T-helper 1 cell (primary cell): ENCODE data around the gene MYEOV.

Experiments
- DNase-seq, 5 donors: peaks; one replicate each; pipeline ENCODE4 v3.0.0-alpha.2; 2012 to 2020

The MYEOV gene

GRCh38 chr11:69319255-69320106 is 25.5 kb downstream of the MYEOV start:
- no peak for DNase-seq

- no peak for DNase-seq
Measured at GRCh38 chr11:69320326-69320725, 26.4 kb downstream of the MYEOV start.

- DNase-seq = no peak
Measured at GRCh38 chr11:69320756-69321741, 27.1 kb downstream of the MYEOV start.

GRCh38 chr11:69321877-69322361 is 28.0 kb downstream of the MYEOV start:
- no peak for DNase-seq

DNA sequence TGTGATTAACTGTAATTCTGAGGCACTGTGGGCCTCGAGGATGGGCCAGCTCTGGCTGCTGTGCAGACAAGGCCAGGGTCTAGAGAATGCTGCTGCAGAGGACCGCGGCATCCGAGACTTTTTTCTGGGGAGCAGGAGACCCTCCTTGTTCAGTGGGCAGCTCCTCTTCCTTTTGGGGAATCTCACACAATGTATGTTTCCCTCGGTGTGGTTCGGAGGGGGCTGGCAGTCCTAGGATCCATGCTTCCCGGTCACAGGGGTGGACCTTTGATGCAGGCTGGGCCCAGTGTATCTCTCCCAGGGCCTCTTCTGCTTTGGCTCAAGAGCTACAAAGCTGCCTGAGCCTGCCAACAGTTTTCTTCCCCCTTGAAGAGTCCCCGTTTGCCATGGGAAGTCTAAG is 31.5 kb downstream of the MYEOV start:
- no peak for DNase-seq

- no peak for DNase-seq
Measured at GRCh38 chr11:69326622-69327219, 32.8 kb downstream of the MYEOV start.

GRCh38 chr11:69327741-69328191 is 33.8 kb downstream of the MYEOV start:
- no peak for DNase-seq

- no peak for DNase-seq
Measured at GRCh38 chr11:69328231-69328630, 34.3 kb downstream of the MYEOV start.

GRCh38 chr11:69329581-69329980 is 35.6 kb downstream of the MYEOV start:
- DNase-seq = no peak

GRCh38 chr11:69330330-69330729 is 36.4 kb downstream of the MYEOV start:
- no peak for DNase-seq

DNA sequence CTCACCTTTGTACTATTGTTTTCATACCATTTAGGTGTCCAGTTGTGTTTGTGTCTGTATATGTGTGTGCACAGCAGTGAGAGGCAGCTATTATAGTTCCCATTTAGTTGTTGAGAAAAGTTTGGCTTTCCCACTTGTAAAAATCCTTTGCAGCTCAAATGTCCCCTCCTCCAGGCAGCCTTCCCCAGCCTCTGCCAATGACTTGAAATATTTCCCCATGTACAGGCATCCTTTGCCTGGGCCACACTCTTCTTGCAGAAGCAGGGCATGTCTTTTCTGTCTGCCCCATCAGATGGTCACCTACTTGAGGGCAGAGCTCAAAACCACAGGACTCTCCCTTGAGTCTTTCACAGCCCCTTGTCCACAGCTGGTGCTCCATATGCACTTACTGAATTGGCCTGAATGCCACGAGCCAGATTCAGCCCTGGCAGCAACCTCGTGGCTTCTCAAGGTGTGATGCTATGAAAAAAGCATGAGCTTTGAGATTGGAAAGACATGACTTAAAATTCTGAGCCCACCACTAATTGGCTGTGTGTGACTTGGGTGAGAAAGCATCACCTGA is 39.3 kb downstream of the MYEOV start:
- DNase-seq = no peak

- no peak for DNase-seq
Measured at GRCh38 chr11:69333879-69334278, 39.9 kb downstream of the MYEOV start.

DNA sequence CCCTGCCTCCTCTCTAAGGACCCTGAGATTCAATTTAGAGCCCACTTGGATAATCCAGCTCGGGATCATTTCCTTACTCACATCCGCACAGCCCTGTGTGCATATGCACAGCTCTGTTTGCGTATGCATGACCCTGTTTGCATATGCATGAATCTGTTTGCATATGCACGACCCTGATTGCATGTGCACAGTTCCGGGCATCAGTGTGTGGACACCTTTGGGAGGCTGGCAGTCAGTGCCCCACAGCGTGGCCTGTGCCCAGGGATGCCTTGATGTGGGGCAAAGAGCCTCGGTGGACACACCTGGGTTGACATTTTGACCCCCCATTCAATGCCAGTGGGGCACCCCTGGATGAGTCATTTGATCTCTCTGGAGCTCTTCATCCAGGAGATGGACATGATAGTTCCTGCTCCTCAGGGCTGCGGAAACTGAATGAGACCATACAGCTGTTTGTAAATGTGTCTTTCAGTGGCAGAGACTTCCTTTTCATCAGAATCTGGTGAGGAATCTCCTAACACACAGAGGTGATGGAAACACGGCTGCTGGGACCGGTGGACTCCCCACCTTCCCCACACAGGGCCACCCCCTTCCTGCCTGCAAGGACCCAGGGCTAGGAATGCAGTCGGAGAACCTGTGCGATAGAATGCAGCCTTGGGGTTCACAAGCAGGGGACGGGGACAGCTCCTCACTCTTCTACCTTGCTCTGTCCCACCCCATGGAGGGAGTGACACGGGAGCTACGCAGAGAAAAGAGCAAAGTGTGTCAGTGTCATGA is 41.2 kb downstream of the MYEOV start:
- no peak for DNase-seq

DNA sequence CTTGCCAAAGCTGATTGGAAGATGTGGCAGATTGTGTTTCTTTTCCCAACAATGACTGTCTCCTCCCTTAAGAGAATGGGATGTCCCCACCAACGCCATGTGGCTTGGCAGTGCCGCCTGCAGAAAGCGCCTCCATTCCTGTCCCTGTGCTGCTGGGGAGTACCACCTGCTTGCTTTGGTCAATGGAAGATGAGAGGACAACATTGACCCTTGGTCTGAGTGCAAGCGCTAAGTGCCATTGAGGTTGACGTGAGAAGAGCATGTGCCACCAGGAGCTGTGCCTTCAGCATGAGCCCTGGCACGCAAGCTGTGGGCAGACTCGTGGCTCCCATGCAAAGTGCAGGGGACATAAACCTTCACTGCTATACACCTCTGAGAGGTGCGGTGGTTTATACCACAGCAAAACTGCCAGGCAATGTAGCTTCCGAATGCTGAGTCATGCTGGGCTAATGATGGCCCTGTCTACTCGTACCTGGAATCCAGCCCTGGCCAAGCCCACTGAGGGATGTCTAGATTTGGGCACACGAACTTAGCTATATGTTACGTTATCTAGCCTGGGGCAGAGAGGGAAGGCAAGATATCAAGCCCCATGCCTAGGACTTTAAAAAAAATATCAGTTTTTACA is 41.9 kb downstream of the MYEOV start:
- DNase-seq = no peak

DNA sequence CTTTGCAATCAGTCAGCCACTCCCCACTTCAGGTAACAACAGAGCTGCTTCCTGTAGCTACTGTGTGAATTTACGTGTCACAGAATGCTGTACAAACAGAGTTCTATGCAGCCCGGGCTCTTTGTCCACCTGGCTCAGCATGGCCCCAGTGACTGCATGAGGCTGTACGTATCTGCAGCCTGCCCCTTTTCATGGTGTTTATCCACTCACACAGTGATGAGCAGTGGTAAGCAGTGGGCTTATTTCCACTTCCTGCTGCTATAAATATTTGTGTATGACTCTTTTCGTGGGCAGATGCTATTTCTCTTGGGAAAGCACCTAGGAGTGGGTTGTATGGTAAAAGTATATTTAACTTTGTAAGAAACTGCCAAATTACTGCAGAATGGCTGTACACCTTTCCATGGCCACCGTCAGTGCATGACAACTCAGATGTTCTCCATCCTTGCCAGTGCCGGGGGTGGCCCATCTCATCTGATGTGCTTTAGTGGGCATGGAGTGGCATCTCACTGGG is 43.3 kb downstream of the MYEOV start:
- DNase-seq = peak in 2 of 5 donors; percentile 4 to 11

GRCh38 chr11:69339041-69339733 is 45.2 kb downstream of the MYEOV start:
- DNase-seq = no peak

GRCh38 chr11:69339983-69340565 is 46.1 kb downstream of the MYEOV start:
- DNase-seq = no peak

DNA sequence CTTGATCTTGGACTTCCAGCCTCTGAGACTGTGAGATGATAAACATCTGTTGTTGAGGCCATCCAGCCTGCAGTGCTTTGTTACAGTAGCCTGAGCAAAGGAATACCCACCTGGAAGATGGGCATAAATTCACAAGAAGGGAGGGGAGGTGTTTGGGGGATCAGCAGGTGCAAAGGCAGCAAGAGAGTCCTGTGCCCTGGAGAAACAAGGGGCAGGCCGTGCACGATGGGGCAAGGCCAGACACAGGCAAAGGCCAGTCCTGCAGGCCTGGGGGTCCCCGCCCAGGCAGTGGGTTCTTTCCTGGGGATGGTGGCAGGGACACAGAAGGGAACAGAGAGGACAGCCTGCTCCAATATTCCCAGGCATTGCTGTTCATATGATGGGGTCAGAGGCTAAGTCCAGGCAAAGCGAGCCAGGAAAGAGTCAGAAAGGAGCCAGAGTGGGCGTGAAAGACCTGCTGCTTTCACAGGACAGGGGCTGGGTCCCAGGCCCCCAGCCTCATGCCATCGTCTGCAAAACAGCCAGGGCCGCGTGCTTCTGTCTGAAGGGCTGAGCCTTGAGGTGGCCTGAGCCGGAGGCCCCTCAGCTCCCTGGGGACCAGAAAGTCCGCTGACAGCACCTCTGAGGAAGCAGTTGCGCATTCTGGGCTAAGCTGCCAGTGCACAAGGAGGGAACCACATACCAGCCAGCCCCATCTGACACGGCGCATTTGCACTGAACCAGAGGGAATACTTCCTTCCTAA is 48.8 kb downstream of the MYEOV start:
- DNase-seq = no peak
